ENCODE measurements around the gene BRIX1.

Gene BRIX1

DNA sequence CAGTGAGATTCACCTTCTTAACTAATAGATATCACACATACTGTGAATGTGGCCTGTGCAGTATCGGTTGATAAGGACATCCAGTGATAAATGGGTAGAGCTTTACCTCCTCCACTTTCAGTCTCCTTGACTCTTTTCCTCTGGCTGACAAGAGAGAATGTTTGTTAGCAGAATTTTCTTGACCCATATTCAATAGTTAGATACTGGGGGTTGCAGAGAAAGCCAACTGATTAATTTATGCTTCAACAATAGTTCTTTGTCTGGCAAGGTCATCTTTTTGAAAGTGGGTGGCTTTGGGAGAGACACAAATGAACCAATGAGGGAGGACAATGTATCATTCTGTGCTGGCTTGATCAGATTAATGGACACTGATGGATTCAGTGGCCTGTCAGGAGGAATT, 46.3 kb upstream of the BRIX1 start:
- no peak for TF ChIP-seq NFIC (IDR thresholded peaks at IDR 0.05)
- TF ChIP-seq CEBPB (IDR thresholded peaks at IDR 0.05): no peak
- no peak for TF ChIP-seq EGR1 (IDR thresholded peaks at IDR 0.05)
- TF ChIP-seq YY1 (IDR thresholded peaks at IDR 0.05; ENCODE audit: low read depth): no peak
- TF ChIP-seq, protein P1, sequence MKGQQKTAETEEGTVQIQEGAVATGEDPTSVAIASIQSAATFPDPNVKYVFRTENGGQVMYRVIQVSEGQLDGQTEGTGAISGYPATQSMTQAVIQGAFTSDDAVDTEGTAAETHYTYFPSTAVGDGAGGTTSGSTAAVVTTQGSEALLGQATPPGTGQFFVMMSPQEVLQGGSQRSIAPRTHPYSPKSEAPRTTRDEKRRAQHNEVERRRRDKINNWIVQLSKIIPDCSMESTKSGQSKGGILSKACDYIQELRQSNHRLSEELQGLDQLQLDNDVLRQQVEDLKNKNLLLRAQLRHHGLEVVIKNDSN (IDR thresholded peaks at IDR 0.05): no peak
- no peak for TF ChIP-seq TAF1 (IDR thresholded peaks at IDR 0.05; ENCODE audit: low read depth)
- TF ChIP-seq EP300 (IDR thresholded peaks at IDR 0.05; ENCODE audit: borderline replicate concordance): no peak
- TF ChIP-seq ZBTB7A (IDR thresholded peaks at IDR 0.05; ENCODE audit: low read depth): no peak

DNA sequence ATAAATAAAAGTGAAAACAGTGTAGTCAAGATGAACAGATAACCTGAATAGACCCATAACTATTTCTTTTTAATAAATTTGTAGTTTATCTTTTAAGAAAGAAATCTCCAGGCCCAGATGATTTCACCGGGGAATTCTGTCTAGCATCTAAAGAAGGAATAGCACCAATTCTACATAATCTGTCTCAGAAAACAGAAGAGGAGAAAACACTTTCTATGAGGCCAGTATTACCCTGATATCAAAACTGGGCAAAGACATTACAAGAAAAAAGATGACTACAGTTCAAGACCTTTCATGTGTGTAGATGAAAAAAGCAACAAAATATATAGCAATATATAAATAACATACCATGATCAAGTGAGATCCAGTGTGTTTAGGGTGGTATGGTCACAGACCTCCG, 45.1 kb upstream of the BRIX1 start:
- TF ChIP-seq TCF12 (IDR thresholded peaks at IDR 0.05; ENCODE audit: low read depth) (no peak), RAD21 (IDR thresholded peaks at IDR 0.05; ENCODE audit: low read depth) (no peak), CEBPB (IDR thresholded peaks at IDR 0.05) (no peak)

DNA sequence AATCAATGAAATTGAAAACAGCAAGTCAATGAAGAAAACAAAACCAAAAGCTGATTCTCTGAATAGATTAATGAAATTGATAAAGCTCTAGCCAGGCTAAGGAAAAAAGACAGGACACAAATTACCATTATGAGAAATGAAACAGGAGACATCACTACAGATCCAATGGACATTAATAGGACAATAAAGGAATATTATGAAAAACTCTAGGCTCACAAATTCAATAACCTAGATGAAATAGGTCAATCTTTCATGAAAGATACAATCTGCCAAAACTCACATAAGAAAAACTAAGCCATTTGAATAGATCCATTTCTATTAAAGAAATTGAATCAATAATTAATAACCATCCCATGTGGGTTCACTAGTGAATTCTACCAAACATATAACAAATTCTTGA, 39.2 kb upstream of the BRIX1 start:
- TF ChIP-seq, protein P2, sequence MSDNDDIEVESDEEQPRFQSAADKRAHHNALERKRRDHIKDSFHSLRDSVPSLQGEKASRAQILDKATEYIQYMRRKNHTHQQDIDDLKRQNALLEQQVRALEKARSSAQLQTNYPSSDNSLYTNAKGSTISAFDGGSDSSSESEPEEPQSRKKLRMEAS (IDR thresholded peaks at IDR 0.05): no peak
- TF ChIP-seq, protein P1 (IDR thresholded peaks at IDR 0.05): no peak
- no peak for TF ChIP-seq TEAD4 (IDR thresholded peaks at IDR 0.05)
- TF ChIP-seq, protein P3, sequence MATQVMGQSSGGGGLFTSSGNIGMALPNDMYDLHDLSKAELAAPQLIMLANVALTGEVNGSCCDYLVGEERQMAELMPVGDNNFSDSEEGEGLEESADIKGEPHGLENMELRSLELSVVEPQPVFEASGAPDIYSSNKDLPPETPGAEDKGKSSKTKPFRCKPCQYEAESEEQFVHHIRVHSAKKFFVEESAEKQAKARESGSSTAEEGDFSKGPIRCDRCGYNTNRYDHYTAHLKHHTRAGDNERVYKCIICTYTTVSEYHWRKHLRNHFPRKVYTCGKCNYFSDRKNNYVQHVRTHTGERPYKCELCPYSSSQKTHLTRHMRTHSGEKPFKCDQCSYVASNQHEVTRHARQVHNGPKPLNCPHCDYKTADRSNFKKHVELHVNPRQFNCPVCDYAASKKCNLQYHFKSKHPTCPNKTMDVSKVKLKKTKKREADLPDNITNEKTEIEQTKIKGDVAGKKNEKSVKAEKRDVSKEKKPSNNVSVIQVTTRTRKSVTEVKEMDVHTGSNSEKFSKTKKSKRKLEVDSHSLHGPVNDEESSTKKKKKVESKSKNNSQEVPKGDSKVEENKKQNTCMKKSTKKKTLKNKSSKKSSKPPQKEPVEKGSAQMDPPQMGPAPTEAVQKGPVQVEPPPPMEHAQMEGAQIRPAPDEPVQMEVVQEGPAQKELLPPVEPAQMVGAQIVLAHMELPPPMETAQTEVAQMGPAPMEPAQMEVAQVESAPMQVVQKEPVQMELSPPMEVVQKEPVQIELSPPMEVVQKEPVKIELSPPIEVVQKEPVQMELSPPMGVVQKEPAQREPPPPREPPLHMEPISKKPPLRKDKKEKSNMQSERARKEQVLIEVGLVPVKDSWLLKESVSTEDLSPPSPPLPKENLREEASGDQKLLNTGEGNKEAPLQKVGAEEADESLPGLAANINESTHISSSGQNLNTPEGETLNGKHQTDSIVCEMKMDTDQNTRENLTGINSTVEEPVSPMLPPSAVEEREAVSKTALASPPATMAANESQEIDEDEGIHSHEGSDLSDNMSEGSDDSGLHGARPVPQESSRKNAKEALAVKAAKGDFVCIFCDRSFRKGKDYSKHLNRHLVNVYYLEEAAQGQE (IDR thresholded peaks at IDR 0.05; ENCODE audit: low read depth): no peak
- TF ChIP-seq EGR1 (IDR thresholded peaks at IDR 0.05): no peak
- TF ChIP-seq TAF1 (IDR thresholded peaks at IDR 0.05; ENCODE audit: low read depth): no peak
- TF ChIP-seq FOXM1 (IDR thresholded peaks at IDR 0.05; ENCODE audit: borderline replicate concordance, low read depth): no peak
- TF ChIP-seq EP300 (IDR thresholded peaks at IDR 0.05; ENCODE audit: borderline replicate concordance): no peak
- TF ChIP-seq NFIC (IDR thresholded peaks at IDR 0.05): no peak
- no peak for TF ChIP-seq CREB1 (IDR thresholded peaks at IDR 0.05; ENCODE audit: low read depth)
- no peak for TF ChIP-seq YY1 (IDR thresholded peaks at IDR 0.05; ENCODE audit: low read depth)
- no peak for TF ChIP-seq ZBTB7A (IDR thresholded peaks at IDR 0.05; ENCODE audit: low read depth)
- no peak for TF ChIP-seq RAD21 (IDR thresholded peaks at IDR 0.05; ENCODE audit: low read depth)
- no peak for TF ChIP-seq CEBPB (IDR thresholded peaks at IDR 0.05)
- no peak for TF ChIP-seq TCF12 (IDR thresholded peaks at IDR 0.05; ENCODE audit: low read depth)

DNA sequence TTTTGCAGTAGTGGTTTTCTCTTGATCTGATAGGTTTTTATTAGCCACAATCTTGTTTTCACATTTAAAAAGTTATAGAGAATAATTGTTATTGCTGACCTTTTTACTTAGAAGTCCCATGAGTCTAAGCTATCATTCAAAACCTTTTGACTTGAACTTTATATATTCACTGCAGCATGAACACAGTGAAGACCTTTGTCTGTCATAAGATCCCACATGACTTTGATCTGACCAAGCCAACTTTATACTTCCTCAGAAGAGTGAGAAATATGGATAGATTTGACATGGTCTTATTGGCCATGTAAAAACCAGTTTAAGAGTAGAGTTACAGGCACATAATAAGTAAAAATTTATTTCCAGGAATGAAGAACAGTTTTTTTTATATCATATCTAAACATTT, 34.3 kb upstream of the BRIX1 start:
- TF ChIP-seq TAF1 (IDR thresholded peaks at IDR 0.05; ENCODE audit: low read depth) (no peak), NFIC (IDR thresholded peaks at IDR 0.05) (no peak), FOXM1 (IDR thresholded peaks at IDR 0.05; ENCODE audit: borderline replicate concordance, low read depth) (no peak), EP300 (IDR thresholded peaks at IDR 0.05; ENCODE audit: borderline replicate concordance) (no peak), TEAD4 (IDR thresholded peaks at IDR 0.05) (no peak), CREB1 (IDR thresholded peaks at IDR 0.05; ENCODE audit: low read depth) (no peak), TCF12 (IDR thresholded peaks at IDR 0.05; ENCODE audit: low read depth) (no peak), EGR1 (IDR thresholded peaks at IDR 0.05) (no peak), YY1 (IDR thresholded peaks at IDR 0.05; ENCODE audit: low read depth) (no peak), ZBTB7A (IDR thresholded peaks at IDR 0.05; ENCODE audit: low read depth) (no peak), CEBPB (IDR thresholded peaks at IDR 0.05) (no peak), RAD21 (IDR thresholded peaks at IDR 0.05; ENCODE audit: low read depth) (no peak)
- TF ChIP-seq, protein P3 (IDR thresholded peaks at IDR 0.05; ENCODE audit: low read depth): no peak
- TF ChIP-seq, protein P1 (IDR thresholded peaks at IDR 0.05): no peak
- TF ChIP-seq, protein P2 (IDR thresholded peaks at IDR 0.05): no peak

DNA sequence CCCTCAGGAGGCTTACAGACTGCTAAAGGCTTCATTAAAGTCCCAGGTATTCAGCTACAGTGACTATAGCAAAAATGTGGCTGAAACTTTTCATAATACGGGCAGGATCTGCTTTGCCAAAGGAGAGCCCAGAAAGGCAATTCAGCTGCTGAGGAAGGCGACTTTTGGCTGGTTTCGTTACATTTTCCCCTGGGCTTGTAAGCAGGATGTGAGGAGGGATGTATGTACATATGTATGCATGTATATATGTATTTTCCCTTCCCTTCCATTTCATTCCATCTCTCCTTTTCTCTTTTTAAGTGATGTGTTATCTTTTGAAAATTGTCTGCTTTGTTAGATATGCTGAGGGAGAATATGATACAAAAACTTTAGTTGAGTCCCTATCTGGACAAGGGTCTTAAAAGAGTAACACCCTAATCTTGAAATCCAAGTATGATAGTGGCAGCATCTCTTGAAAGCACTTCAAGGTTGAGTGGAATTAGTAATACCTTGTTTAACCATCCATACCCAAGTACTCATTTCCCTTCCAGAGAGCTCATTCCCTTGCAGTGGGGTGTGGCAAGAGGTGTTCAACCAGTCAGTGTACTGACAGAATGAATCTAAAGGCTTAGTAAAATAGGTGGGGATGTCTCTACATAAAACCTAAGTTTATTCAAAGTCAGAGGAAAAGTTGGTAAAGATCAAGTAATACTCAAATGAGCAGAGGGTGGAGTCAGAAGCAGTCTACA, 29.0 kb upstream of the BRIX1 start:
- no peak for TF ChIP-seq FOXM1 (IDR thresholded peaks at IDR 0.05; ENCODE audit: borderline replicate concordance, low read depth)
- TF ChIP-seq ZBTB7A (IDR thresholded peaks at IDR 0.05; ENCODE audit: low read depth): no peak
- TF ChIP-seq TEAD4 (IDR thresholded peaks at IDR 0.05): no peak
- TF ChIP-seq, protein P2 (IDR thresholded peaks at IDR 0.05): no peak
- TF ChIP-seq TCF12 (IDR thresholded peaks at IDR 0.05; ENCODE audit: low read depth): no peak

Data from Ishikawa (cell line).